Karpas-422 (cell line): ENCODE data around the gene ARHGAP1. TPM values are rescaled to one million over a fixed set of nuclear protein-coding genes. Genes with fewer than 3 reads are reported as not detected.

Experiments used
- DNase-seq: peaks from one replicate; pipeline ENCODE4 v3.0.0-alpha.2; 2015
- H2AFZ ChIP-seq: fragments of 200-600 bp; sonication (generic); 2 replicates; pipeline ENCODE4 v1.6.1; 2014; ENCODE audit warnings: antibody characterized with exemption, low read length, mixed read lengths
- H3K27ac ChIP-seq: fragments of 200-600 bp; sonication (generic); 2 replicates; pipeline ENCODE4 v1.5.1; 2014; ENCODE audit warnings: mild to moderate bottlenecking, low read length, moderate library complexity
- H3K27me3 ChIP-seq: fragments of 200-600 bp; sonication (generic); 2 replicates; pipeline ENCODE4 v1.6.1; 2014; ENCODE audit warnings: low read length, mixed read lengths
- H3K36me3 ChIP-seq: fragments of 200-600 bp; sonication (generic); 2 replicates; pipeline ENCODE4 v1.6.1; 2014; ENCODE audit warnings: low read length, mixed read lengths; ENCODE audit not compliant: insufficient read depth
- H3K4me1 ChIP-seq: fragments of 200-600 bp; sonication (generic); 2 replicates; pipeline ENCODE4 v1.6.1; 2014; ENCODE audit warnings: mild to moderate bottlenecking, low read length, mixed read lengths
- H3K4me2 ChIP-seq: fragments of 200-600 bp; sonication (generic); 2 replicates; pipeline ENCODE4 v1.6.1; 2014; ENCODE audit warnings: low read length, low read depth, mild to moderate bottlenecking; ENCODE audit not compliant: poor library complexity, severe bottlenecking
- H3K4me3 ChIP-seq: fragments of 200-600 bp; sonication (generic); 2 replicates; pipeline ENCODE4 v1.5.1; 2014; ENCODE audit warnings: mild to moderate bottlenecking, antibody characterized with exemption, low read length, mixed read lengths
- H3K79me2 ChIP-seq: fragments of 200-600 bp; sonication (generic); 2 replicates; pipeline ENCODE4 v1.6.1; 2014; ENCODE audit warnings: mild to moderate bottlenecking, low read length, mixed read lengths
- H3K9ac ChIP-seq: fragments of 200-600 bp; sonication (generic); 2 replicates; pipeline ENCODE4 v1.6.0; 2014; ENCODE audit warnings: low read length
- H3K9me2 ChIP-seq: fragments of 200-600 bp; sonication (generic), shearing (Covaris generic); replicated peaks from 2 replicates; pipeline ENCODE4 v1.6.0; 2014; ENCODE audit warnings: mild to moderate bottlenecking, low read length, moderate library complexity; ENCODE audit not compliant: insufficient read depth
- H3K9me3 ChIP-seq: fragments of 300-700, 200-600 bp; sonication (generic); 2 replicates; pipeline ENCODE4 v1.6.1; 2014; ENCODE audit warnings: low read length, mixed read lengths
- H4K20me1 ChIP-seq: fragments of 200-600 bp; sonication (generic); 2 replicates; pipeline ENCODE4 v1.6.1; 2014; ENCODE audit warnings: mild to moderate bottlenecking, antibody characterized with exemption, low read length, low read depth; ENCODE audit not compliant: insufficient read depth
- total RNA-seq: library from RNA; depleted of rRNA; stranded (reverse); fragments of >200 nt; shearing (Covaris generic); gene quantifications from 2 replicates; pipeline ENCODE4 v1.2.3, GENCODE V29; 2014; ENCODE audit warnings: low replicate concordance

Gene ARHGAP1
- total RNA-seq, 1 experiment from 2014 or later: 23.4 TPM

DNA sequence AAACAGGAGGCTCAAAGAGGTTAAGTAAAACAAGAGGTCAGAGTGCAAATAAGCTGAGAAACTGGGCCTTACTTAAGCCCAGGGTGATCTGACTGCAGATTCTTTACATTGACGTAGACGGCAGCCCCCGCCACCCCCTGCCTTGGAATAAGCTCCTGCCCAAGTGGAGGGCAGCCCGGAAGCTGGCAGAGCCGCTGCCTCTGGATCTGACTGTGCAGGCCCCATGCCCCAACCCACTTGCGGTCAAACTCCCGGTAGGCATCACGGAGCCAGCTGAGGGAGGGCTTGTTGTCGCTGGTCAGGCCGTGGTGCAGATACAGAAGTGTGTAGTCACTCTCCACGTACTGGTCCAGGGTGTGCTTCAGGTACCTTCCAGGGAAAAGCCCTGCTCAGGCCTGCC lies 18.6 kb downstream of the ARHGAP1 start:
- DNase-seq: no peak

DNA sequence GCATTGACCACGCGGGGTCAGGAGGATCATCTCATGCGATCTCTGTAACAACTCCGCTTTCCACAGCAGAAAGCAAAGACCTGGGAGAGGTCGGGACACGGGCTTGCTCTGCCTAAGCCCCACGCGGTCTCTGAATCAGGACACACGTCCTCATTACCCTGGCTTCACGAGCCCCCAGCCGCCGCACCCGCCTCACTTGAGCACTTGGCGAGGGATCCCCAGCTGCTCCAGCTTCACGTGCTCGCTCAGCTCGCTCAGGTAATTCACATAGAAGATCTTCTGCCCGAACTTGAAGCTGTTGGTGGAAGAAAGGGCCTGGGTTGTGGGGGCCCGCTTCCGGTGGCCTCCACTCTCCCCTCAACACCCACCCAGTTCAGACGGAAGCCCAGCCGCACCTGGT lies 19.6 kb downstream of the ARHGAP1 start:
- Histone ChIP-seq H3K9me3 (no peaks in the 10 kb centered on the region), H3K9ac (no peak overlapping the region), H3K36me3 (no peaks in the 10 kb centered on the region), H2AFZ (no peak overlapping the region), H3K27me3 (no peaks in the 10 kb centered on the region), H3K4me3 (no peak overlapping the region), H4K20me1 (no peaks in the 10 kb centered on the region), H3K79me2 (no peaks in the 10 kb centered on the region), H3K4me2 (no peak overlapping the region), H3K27ac (no peak overlapping the region), H3K9me2 (no peaks in the 10 kb centered on the region), H3K4me1 (no peaks in the 10 kb centered on the region)
- no peak for DNase-seq

More for the DNA sequence above, 18.6 kb downstream of the ARHGAP1 start:
- H3K9me2 ChIP-seq: no peaks in the 10 kb centered on the region
- H3K4me3 ChIP-seq: no peak overlapping the region
- H3K27ac ChIP-seq: no peak overlapping the region
- no peaks in the 10 kb centered on the region for H3K9me3 ChIP-seq
- no peak overlapping the region for H3K9ac ChIP-seq
- no peaks in the 10 kb centered on the region for H3K27me3 ChIP-seq
- H3K79me2 ChIP-seq: no peaks in the 10 kb centered on the region
- no peak overlapping the region for H2AFZ ChIP-seq
- no peaks in the 10 kb centered on the region for H3K4me1 ChIP-seq
- no peak overlapping the region for H3K4me2 ChIP-seq
- H3K36me3 ChIP-seq: no peaks in the 10 kb centered on the region
- H4K20me1 ChIP-seq: no peaks in the 10 kb centered on the region

DNA sequence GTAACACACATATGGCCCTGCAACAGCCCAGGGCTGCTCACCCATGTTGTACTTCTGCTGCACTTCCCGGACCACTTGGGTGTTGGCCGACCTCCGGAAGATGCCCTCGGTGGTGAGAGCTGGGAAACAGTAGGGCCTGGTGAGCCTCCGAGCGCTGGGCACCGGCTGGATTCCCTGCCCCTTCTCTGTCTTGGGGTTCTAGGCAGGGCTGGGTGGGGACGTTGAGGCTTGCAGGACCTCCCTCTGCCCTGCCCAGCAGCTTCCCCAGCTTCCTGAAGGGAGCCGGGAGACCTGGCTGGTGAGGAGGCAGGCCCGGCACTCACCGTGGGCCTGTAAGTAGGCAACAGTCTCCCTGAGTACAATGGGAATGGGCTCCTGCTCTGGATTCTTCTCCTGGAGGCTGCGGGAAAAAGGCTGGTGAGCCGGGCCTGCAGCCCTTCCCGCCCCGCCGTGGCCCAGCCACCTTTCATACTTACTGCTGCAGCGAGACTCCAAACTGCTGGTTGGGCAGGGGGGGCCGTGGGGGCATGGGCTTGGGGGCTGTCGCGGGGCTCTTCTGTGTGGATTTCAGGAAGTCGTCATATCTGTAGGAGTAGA lies 20.2 kb downstream of the ARHGAP1 start:
- Histone ChIP-seq H3K9me3 (no peaks in the 10 kb centered on the region), H4K20me1 (no peaks in the 10 kb centered on the region), H2AFZ (no peak overlapping the region), H3K4me1 (no peaks in the 10 kb centered on the region), H3K27ac (no peak overlapping the region), H3K9me2 (no peaks in the 10 kb centered on the region), H3K9ac (no peak overlapping the region), H3K4me3 (no peak overlapping the region), H3K79me2 (no peaks in the 10 kb centered on the region), H3K27me3 (no peaks in the 10 kb centered on the region), H3K4me2 (no peak overlapping the region), H3K36me3 (no peaks in the 10 kb centered on the region)
- DNase-seq: no peak

DNA sequence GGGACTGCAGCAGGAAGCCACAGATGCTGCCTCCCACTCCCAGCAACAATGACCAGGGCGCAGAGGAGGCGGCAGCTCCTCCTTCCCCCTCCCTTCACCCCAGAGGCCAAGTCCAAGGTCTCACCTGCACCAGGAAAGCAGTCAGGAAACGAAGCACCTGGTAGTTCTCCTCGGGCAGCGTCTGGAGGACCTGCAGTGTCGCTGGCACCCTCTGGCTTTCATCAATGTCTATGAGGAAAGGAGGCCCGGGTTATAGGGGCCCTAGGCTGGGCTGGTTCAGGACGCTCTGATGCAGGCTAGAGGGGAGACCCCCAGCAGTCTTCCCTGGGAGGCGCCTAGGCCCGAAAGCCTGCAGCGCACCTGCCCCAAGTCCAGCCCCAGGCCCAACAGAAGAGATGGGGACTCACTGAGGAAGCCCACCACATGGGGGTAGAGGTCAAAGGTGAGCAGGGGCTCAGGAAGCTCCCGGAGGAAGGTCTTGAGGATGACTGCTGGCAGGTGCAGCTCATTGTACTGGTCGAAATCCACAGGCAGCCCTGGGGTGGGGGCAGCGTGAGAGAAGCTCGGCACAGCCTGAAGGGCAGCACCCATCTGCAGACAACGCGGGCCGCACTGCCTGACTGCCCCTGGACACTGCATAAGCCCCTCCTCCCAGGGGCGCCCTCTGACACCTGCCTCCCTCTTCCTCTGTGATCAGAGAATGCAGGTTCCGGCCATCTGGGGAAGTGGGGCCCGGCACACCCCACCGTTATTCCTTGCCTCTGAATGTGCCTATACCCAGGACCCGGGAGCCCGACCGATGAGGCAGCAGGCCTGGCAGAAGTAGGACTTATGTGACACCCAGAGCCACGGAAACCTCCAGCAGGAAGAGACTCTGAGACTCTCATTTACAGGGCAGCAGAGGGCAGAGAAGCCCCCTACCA lies 20.9 kb downstream of the ARHGAP1 start:
- H3K9me3 ChIP-seq: no peaks in the 10 kb centered on the region
- H3K4me1 ChIP-seq: peaks cover 5% of the 10 kb centered on the region
- H3K79me2 ChIP-seq: no peaks in the 10 kb centered on the region
- H3K9ac ChIP-seq: no peak overlapping the region
- no peaks in the 10 kb centered on the region for H3K36me3 ChIP-seq
- H3K27me3 ChIP-seq: no peaks in the 10 kb centered on the region
- no peaks in the 10 kb centered on the region for H4K20me1 ChIP-seq
- no peak for DNase-seq
- H3K27ac ChIP-seq: no peak overlapping the region
- no peak overlapping the region for H3K4me3 ChIP-seq
- no peak overlapping the region for H2AFZ ChIP-seq
- no peak overlapping the region for H3K4me2 ChIP-seq
- no peaks in the 10 kb centered on the region for H3K9me2 ChIP-seq

DNA sequence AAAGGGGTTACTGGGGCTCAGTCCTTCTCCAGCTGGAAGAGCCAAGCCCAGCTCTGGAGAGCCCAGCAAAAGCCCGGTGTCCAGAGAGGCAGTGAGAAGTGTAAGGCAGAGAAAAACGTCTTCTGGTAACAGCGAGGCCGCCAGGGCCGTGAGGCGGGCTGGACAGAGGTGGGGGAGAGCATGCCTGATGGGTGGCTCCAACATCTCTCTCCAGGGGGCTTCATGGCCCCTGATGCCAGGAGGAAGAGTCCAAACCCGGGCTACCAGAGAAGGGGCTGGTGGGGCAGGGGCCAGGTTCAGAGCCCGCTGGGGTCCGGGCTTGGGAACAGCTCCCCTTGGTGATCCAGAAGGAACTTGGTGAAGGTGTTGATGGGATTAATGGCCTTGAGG lies 21.7 kb downstream of the ARHGAP1 start:
- H3K79me2 ChIP-seq: no peaks in the 10 kb centered on the region
- peaks cover 8% of the 10 kb centered on the region for H3K4me1 ChIP-seq
- no peak overlapping the region for H3K9ac ChIP-seq
- no peak for DNase-seq
- H3K4me3 ChIP-seq: no peak overlapping the region
- no peaks in the 10 kb centered on the region for H3K9me3 ChIP-seq
- no peaks in the 10 kb centered on the region for H3K27me3 ChIP-seq
- no peak overlapping the region for H3K4me2 ChIP-seq
- H2AFZ ChIP-seq: no peak overlapping the region
- H3K36me3 ChIP-seq: no peaks in the 10 kb centered on the region
- H3K27ac ChIP-seq: no peak overlapping the region
- no peaks in the 10 kb centered on the region for H4K20me1 ChIP-seq
- H3K9me2 ChIP-seq: no peaks in the 10 kb centered on the region

DNA sequence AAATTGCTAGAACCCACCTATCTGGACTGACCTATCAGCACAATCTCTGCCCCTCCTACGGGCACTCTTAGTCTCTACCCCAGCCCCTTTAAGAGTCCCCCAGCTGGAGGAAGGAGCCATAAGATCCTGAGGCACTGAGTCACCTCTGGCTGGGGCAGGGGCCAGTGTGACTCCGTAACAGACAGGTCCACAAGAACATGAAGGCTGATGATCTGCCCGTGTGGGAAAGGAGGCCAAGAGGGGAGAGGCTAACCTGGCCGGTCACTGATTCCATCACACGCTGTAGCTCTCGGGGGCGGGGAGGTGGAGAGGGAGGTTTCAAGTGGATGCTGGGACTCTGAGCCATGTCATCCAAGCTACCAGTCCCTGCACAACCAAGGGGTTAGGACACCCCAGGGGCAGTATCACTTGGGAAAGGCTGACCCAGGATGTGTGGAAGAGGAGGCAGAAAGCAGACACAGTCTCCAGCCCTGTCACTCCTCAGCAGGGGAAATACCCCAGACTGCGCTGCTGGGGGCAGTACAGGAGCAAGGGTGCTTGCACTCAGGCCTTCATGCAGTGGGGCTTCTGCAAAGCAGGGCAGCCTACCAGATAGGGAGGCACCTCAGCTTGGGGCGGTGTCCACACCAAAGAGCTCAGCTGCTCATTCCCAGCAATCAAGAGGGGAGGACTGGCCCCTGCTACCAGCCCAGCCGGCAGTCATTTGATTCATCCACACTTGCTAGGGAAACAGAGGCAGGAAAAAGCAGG lies 22.3 kb downstream of the ARHGAP1 start:
- H3K27ac ChIP-seq: no peak overlapping the region
- no peaks in the 10 kb centered on the region for H3K27me3 ChIP-seq
- no peak overlapping the region for H3K9ac ChIP-seq
- no peaks in the 10 kb centered on the region for H3K9me2 ChIP-seq
- no peak overlapping the region for H3K4me2 ChIP-seq
- no peaks in the 10 kb centered on the region for H3K36me3 ChIP-seq
- no peak overlapping the region for H2AFZ ChIP-seq
- H3K4me3 ChIP-seq: no peak overlapping the region
- no peaks in the 10 kb centered on the region for H4K20me1 ChIP-seq
- peaks cover 8% of the 10 kb centered on the region for H3K4me1 ChIP-seq
- H3K9me3 ChIP-seq: no peaks in the 10 kb centered on the region
- no peak for DNase-seq
- no peaks in the 10 kb centered on the region for H3K79me2 ChIP-seq

DNA sequence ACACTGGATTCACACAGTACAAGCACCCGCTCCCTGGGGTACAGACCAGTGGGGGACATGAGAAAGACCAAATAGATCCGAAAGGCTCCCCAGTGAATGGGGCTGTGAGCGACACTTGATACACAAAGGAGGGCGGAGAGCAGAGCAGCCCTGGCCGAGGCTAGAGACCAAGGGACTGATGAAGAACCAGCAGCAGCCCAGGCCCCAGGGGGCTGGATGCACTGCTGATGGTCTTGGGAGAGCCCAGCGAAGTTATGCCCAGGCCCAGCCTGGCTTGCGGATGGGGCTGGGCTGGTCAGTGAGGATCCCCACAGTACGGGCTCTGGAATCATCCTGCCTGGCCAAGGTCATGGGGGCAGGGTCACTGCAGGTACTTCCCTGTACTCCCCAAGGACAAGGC lies 23.2 kb downstream of the ARHGAP1 start:
- Histone ChIP-seq H3K36me3 (no peaks in the 10 kb centered on the region), H3K9me3 (no peaks in the 10 kb centered on the region), H3K9ac (no peak overlapping the region), H2AFZ (no peak overlapping the region), H3K27ac (no peak overlapping the region), H4K20me1 (no peaks in the 10 kb centered on the region), H3K4me2 (no peak overlapping the region), H3K79me2 (no peaks in the 10 kb centered on the region), H3K27me3 (no peaks in the 10 kb centered on the region), H3K4me1 (peaks cover 8% of the 10 kb centered on the region), H3K4me3 (no peak overlapping the region), H3K9me2 (no peaks in the 10 kb centered on the region)
- DNase-seq: no peak
